HG03520 (cell line): Measurements from ENCODE around the gene POLR2B.
"Not testable (repeated sequence)": the region's sequence is repeated elsewhere in the genome, so short reads cannot be mapped to it uniquely, and the experiment has no call there.

Experiments
- ATAC-seq: cut with Tn5 transposase; IDR thresholded peaks from one replicate; pipeline ENCODE4 v1.9.1; 2021; ENCODE audit warnings: mild to moderate bottlenecking, moderate library complexity; ENCODE audit not compliant: unreplicated experiment

The POLR2B gene

DNA sequence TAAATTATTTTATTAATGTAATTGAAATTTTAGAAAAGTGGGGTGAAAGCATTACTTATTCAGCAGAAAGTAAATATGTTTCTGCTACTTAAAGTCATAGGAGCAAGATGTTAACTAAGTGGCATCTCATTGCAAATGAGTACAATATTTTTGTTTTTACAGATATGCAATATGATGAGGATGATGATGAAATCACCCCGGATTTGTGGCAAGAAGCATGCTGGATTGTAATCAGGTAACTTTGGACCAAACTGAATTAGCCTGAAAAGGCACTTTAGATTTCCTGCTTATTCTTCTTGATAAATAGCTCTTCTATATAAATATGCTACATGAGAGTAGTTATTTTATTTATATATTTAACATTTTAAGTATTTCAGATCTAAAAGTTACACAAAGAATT, 7.5 kb downstream of the POLR2B start:
- no peak for ATAC-seq

- no peak for ATAC-seq
Observed at GRCh38 chr4:56986952-56987351, 8.3 kb downstream of the POLR2B start.

- ATAC-seq: no peak
Observed at GRCh38 chr4:56990109-56990905, 11.6 kb downstream of the POLR2B start.

DNA sequence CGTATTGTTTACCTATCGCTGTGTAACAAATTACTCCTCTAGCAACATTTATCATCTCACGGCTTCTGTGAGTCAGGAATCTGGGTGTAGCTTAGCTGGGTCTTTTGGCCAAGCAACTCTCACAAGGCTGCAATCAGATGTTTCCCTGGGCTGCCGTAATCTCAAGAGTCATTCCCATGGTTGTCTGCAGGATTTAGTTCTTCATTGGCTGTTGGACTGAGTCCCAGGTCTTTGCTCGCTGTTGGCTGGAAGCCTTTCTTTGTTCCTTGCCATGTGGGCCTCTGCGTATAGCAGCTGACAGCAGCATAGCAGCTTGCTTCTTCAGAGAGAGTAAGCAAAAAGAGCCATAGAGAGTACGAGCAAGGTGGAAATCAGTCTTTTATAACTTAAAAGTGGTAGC, 16.8 kb downstream of the POLR2B start:
- ATAC-seq: no peak

GRCh38 chr4:56999751-57000150, 21.1 kb downstream of the POLR2B start:
- no peak for ATAC-seq

- no peak for ATAC-seq
Observed at GRCh38 chr4:57013543-57014120, 34.9 kb downstream of the POLR2B start.

GRCh38 chr4:57018980-57019379, 40.3 kb downstream of the POLR2B start:
- ATAC-seq: no peak

GRCh38 chr4:57020467-57021101, 41.9 kb downstream of the POLR2B start:
- ATAC-seq: no peak

- ATAC-seq: no peak
Observed at GRCh38 chr4:57023104-57023503, 44.4 kb downstream of the POLR2B start.

- ATAC-seq: no peak
Observed at GRCh38 chr4:57034520-57034919, 55.8 kb downstream of the POLR2B start.

DNA sequence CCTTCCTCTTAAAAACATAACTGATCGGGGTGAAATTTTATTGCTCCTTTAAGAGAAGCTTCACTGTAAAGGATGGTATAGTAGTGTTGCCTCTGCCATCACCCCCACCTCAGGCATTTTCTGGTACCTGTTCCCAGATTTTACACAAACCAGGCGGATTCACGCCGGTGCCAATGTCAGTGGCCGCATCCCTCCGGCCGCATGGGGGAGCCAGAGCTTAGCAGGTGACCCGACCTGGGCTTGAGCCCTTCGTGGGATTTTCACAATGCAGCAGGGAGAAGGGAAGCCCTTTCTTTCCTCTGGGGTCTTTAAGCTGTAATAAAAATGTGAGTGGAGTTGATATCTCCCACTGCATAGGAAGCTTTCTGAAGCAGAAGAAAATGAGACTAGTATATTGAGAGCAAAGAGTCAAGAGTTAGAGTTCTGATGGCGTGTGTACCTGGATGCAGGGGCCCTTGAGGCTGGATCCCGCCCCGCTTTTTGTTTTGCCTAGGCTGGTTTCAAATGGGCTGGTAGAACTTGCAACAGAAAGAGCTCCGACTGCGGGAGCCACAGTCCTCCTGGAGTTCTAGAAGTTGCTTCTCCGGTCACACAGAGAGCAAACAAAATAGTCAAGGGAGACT, 59.4 kb downstream of the POLR2B start:
- ATAC-seq: peak; percentile 58

GRCh38 chr4:57039345-57039744, 60.6 kb downstream of the POLR2B start:
- ATAC-seq: no peak

- no peak for ATAC-seq
Observed at GRCh38 chr4:57040510-57040909, 61.8 kb downstream of the POLR2B start.

GRCh38 chr4:57041020-57041419, 62.3 kb downstream of the POLR2B start:
- ATAC-seq: no peak

DNA sequence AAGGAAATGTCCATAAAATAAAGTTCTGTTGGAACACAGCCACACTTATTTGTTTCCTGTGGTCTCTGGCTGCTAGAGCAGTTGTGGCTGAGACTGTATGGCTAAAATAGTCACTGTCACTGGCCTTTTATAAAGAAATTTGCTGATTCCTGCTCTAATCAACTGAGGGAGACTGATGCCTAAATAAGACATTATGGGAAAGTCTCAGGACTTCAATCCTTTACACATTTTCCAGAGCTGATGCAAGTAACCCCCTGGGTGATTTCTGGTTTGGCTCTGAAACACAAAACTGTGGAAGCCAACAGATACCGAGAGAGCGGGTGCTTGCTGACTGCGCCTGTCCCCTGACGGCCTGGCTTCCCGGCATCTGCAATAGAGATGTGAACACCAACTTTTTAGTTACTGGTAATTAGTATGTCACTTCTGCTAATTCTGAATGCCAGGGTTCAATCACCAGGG, 64.0 kb downstream of the POLR2B start:
- ATAC-seq: no peak

DNA sequence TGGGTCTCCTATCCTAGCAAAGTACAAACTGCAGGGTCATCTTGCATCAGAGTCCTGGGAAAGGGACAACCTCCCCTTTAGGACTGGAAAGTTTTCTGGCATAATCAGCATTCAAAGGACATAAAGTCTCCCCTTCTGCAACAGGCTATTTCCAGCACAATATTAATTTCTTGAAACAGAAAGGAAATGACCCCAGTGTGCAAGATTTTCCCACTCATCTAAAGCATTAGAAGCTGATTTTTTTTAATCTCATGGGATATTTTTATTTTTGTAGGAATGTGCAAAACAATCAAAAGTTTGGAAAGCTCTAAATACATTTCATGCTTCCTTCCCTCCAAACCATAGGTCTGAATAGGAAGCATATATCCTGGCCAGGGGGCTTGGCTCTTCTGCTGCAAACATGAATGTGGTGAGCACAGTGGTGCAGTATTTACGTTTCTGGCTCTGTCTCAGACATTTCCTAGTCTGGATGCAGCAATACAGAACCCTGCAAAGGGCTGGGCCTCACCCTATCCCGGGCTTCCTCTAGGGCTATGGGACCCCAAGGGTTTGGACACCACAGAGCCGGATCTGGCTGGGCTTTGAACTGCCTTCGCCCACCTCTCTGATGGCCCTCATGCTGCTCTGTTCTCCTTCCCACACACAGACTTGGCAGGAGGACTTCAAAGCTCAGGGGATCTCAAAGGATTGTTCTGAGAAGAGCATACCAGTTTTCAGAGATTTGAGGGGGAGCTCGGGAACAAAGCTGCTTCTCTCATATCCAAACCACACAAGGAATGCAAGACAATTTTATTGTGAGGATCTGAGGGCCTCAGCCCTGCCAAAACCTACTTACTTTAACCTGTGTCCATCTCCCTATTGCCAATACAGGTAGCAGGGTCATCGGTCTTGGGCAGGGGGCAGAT, 64.9 kb downstream of the POLR2B start:
- ATAC-seq: no peak

DNA sequence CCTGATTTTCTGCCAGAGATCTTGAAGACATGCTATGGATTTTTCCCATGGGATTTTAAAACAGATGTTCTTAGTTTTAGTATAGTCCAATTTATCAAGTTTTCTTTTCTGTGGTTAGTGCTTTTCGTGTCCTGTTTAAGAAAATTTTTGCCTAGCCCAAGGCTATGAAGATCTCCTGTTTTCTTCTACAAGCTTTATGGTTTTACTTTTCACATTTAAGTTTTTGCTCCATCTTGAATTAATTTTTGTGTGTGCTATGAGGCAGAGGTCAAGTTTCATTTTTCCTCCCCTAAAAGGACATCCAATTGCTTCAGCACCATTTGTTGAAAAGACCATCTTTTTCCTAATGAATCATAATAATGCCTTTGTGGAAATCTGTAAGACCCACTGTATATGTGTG, 65.6 kb downstream of the POLR2B start:
- no peak for ATAC-seq

DNA sequence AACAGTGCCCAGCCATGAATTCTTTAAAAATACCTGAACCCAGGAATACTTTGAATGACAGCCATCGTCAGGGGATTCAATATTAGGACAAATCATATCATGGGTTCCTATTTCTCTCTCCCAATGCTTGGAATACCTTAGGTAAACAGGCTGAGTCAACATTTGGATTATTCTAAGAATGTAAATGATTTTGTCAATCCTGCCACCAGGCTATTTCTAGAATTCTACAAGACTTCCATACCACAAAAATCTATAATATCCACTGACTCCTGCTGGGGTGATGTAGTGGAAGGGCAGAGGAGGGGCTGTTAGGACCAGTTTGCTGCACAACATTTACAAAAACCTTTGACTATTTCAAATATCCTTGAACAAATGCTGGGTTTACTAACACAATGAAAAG, 66.3 kb downstream of the POLR2B start:
- no peak for ATAC-seq

GRCh38 chr4:57047046-57047445, 68.3 kb downstream of the POLR2B start:
- not testable (repeated sequence) for ATAC-seq

GRCh38 chr4:57048590-57049304, 70.1 kb downstream of the POLR2B start:
- ATAC-seq: no peak
